Right lobe of liver (tissue), 6 donors: Measurements from ENCODE around the gene GNAI3. TPM values are rescaled to one million over a fixed set of nuclear protein-coding genes. Genes with fewer than 3 reads are reported as not detected.

Source experiments
- ATAC-seq, 4 donors: fragments of 200-7000 bp; cut with Tn5 transposase; one replicate each; pipeline ENCODE4 v1.9.1; 2020; ENCODE audit warnings: mild to moderate bottlenecking in 4 of 4, moderate library complexity in 4 of 4
- DNase-seq, 3 donors: peaks; one replicate each; pipeline ENCODE4 v3.0.0-alpha.2; 2020
- H3K27ac ChIP-seq, 3 donors: fragments of 200-600 bp; one replicate each; pipeline ENCODE4 v1.8.0; 2022
- H3K27me3 ChIP-seq, 2 donors: fragments of 200-600 bp; one replicate each; pipeline ENCODE4 v1.8.0; 2022
- H3K36me3 ChIP-seq, 4 donors: fragments of 200-600 bp; sonication (generic) in 1 of 4; one replicate each; pipeline versions ENCODE4 v1.5.1 to v1.8.0; 2017 to 2022; ENCODE audit warnings: control low read depth in 1 of 4
- H3K4me1 ChIP-seq, 4 donors: fragments of 200-600 bp; sonication (generic) in 1 of 4; one replicate each; pipeline versions ENCODE4 v1.5.1 to v1.8.0; 2017 to 2022; ENCODE audit warnings: control low read depth in 1 of 4
- H3K4me3 ChIP-seq, 3 donors: fragments of 200-600 bp; one replicate each; pipeline ENCODE4 v1.8.0; 2022
- H3K9me3 ChIP-seq, 4 donors: fragments of 200-600 bp; sonication (generic) in 1 of 4; one replicate each; pipeline versions ENCODE4 v1.5.1 to v1.8.0; 2017 to 2022; ENCODE audit warnings: control low read depth in 1 of 4
- POLR2A ChIP-seq: fragments of 450-650 bp; IDR thresholded peaks from one replicate; pipeline ENCODE4 v1.6.1; 2017; ENCODE audit warnings: antibody characterized with exemption, mild to moderate bottlenecking
- WGBS: methylation state at CpG from one replicate; pipeline ENCODE4 v1.1.6; 2018; ENCODE audit warnings: low coverage, low lambda C conversion rate; ENCODE audit not compliant: insufficient coverage; ENCODE audit errors: missing lambda C conversion rate; 5-methylcytosine and 5-hydroxymethylcytosine counted together
- intact Hi-C, 2 donors: fragments of 100-400 bp; cut with DNase I; formaldehyde crosslinking; loops; one replicate each; pipeline versions ENCODE4 v1.11.2 to v1.14.1; 2022
- total RNA-seq, 6 experiments: library from RNA; depleted of rRNA in 2 of 6; stranded (reverse); fragments of >200 nt in 2 of 6; fragmentation: NEBNext Ultra II Directional in 3 of 6; extraction: Animal tissue kit (Norgen Biotek cat#: 25700) in 3 of 6; gene quantifications; one replicate each; pipeline versions ENCODE4 v1.1.0 to v1.2.4, GENCODE V29; 2016 to 2023
- TF ChIP-seq, protein P1 (sequence below), 4 donors: fragments of 200-600 bp in 3 of 4; fragments of 450-650 bp in 1 of 4; IDR thresholded peaks; one replicate each; pipeline versions ENCODE4 v1.5.1 to v1.8.0; 2016 to 2022; ENCODE audit warnings: antibody characterized with exemption in 4 of 4, mild to moderate bottlenecking in 2 of 4
- donor health status: DM: no; HTN: yes; CAD: no.
- donor health status: DM: no; HTN: no; CAD: no.
- donor health status: DM: no; HTN: no; CAD: no.
- donor health status: DM: no; HTN: yes; CAD: no.
- donor health status: DM: no; HTN: yes; CAD: no.

The GNAI3 gene
- total RNA-seq, 6 experiments from 2014 or later = 2.5 to 4.3 (median 3.3) TPM

DNA sequence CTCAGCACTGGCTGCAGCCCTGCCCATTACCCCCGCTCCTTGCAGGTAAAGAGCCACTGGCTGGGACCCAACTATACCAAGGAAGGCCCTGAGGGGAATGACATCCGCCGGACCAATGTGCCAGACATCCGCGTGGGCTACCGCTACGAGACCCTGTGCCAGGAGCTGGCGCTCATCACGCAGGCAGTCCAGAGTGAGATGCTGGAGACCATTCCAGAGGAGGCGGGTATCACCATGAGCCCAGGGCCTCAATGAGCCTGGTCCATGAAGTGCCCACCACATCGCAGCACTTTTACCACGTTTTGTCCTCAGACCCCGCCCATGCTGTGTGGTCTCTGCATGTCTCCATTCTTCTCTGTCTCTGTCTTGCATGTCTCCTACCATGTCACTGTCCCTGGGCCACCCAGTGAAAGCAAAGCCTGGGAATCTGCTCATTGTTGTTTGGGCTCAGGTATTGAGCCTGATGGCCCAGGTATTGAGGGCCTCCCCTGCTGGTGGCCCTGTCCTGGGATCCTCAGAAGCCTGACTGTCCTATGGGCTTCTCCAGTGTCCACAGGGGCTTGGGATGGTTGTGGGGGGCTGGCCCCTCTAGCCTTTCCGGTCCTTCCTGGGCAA lies 82.6 kb downstream of the GNAI3 start:
- intact Hi-C loops = no loop called here
- DNase-seq = no peak
- TF ChIP-seq, protein P1, sequence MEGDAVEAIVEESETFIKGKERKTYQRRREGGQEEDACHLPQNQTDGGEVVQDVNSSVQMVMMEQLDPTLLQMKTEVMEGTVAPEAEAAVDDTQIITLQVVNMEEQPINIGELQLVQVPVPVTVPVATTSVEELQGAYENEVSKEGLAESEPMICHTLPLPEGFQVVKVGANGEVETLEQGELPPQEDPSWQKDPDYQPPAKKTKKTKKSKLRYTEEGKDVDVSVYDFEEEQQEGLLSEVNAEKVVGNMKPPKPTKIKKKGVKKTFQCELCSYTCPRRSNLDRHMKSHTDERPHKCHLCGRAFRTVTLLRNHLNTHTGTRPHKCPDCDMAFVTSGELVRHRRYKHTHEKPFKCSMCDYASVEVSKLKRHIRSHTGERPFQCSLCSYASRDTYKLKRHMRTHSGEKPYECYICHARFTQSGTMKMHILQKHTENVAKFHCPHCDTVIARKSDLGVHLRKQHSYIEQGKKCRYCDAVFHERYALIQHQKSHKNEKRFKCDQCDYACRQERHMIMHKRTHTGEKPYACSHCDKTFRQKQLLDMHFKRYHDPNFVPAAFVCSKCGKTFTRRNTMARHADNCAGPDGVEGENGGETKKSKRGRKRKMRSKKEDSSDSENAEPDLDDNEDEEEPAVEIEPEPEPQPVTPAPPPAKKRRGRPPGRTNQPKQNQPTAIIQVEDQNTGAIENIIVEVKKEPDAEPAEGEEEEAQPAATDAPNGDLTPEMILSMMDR (IDR thresholded peaks at IDR 0.05) = no peak
- no peak for TF ChIP-seq POLR2A
- H3K27me3 ChIP-seq = no peaks in the 10 kb centered on the region
- peaks cover 0 to 38% (median 13%) of the 10 kb centered on the region in 4 donors for H3K36me3 ChIP-seq
- WGBS = 100% methylated on average over 1 of the region's 14 CpGs
- H3K4me3 ChIP-seq = no peak overlapping the region
- H3K27ac ChIP-seq = no peak overlapping the region
- no peaks in the 10 kb centered on the region for H3K9me3 ChIP-seq
- ATAC-seq = no peak
- peaks cover 0 to 4% (median 0%) of the 10 kb centered on the region in 4 donors for H3K4me1 ChIP-seq

DNA sequence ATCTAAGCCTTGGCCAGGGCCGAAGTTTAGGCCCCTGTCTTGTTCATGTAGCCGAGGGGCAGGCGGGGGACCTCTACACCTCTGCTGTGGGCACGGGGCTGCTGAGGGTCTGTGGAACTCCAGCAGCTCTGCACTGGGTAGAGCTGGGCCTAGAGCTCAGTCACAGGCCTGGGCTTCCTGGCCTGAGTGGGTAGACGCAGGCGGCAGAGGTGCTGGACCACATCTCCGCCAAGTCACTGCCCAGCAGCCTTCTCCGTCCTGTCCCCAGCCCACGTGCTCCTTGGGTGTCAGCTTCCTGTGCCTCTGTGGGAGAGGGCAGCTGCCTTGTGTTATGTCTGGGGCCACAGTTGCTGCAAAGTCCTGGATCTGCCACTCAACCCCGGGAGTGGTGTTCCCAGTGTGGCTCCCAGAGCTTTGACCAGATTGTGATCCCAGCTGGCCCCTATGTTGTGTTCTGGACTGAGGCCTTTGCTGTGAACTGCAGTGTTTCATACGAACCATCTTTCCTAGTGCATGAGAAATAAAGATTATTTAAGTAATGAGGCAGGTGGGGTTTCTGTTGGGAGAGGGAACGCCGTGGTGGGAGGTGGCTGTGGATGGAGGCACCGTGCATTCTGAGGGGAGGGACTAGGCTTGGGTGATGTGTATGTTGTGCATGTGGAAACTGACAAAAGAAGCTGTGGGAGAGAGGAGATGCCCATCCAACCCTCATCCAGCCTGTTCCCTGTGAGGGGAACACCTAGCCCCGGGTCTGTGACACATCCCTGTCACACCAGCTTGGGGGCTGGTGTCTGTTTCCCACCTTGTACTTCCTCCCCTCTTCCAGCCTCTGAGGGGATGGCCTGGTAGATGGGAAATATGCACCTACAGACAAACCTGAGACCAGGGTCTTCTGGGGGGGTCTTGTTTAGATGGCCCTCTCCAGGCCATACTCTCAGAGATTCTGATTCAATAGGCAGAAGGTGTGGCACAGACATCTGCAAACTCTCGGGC lies 83.4 kb downstream of the GNAI3 start:
- Histone ChIP-seq H3K27ac (no peak overlapping the region), H3K36me3 (peaks cover 0 to 38% (median 13%) of the 10 kb centered on the region in 4 donors), H3K27me3 (no peaks in the 10 kb centered on the region), H3K9me3 (no peaks in the 10 kb centered on the region), H3K4me3 (no peak overlapping the region), H3K4me1 (peaks cover 0 to 10% (median 0%) of the 10 kb centered on the region in 4 donors)
- WGBS = 74% methylated on average over 5 of the region's 16 CpGs
- intact Hi-C loops = no loop called here
- DNase-seq = no peak
- ATAC-seq = no peak
- TF ChIP-seq, protein P1 (IDR thresholded peaks at IDR 0.05) = no peak
- no peak for TF ChIP-seq POLR2A

DNA sequence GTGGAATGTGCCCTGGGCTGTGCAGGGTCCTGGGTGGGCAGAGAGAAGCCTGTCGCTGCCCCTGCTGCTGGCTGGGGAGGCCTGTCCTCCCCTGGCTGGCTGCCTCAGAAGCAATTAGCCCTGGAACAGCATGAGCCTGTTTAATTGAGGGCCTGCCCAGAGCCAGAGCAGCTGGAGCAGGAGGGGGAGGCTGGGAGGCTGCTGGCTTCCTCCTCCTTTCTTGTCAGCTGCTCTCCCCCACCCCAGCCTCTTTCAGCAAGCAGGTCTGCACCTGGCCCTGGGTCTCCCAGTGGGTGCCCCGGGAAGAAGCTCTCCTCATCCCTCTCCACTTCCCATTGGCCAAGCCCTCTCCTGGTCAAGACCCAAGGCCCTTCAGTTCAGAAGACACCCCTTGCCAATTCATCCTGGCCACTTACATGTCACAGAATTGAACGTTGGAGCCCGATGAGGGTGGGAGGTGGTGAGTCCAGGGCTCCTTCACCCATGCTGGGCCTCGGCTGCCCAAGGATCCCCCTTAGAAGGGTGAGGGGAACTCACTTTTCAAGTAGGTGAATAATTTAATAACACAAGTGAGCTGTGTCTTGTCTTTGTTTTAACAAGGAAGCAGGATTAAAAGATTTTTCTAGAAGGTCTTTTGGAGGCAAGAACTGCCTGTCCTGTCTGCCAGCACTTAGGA lies 84.4 kb downstream of the GNAI3 start:
- TF ChIP-seq, protein P1 (IDR thresholded peaks at IDR 0.05) = no peak
- no peak for TF ChIP-seq POLR2A
- no peaks in the 10 kb centered on the region for H3K9me3 ChIP-seq
- no peak overlapping the region for H3K27ac ChIP-seq
- ATAC-seq (no peak), DNase-seq (no peak)
- WGBS = 65% methylated on average over 3 of the region's 5 CpGs
- no peak overlapping the region for H3K4me3 ChIP-seq
- intact Hi-C loops = no loop called here
- H3K36me3 ChIP-seq = peaks cover 0 to 31% (median 9%) of the 10 kb centered on the region in 4 donors
- H3K4me1 ChIP-seq = peaks cover 0 to 10% (median 0%) of the 10 kb centered on the region in 4 donors
- H3K27me3 ChIP-seq = no peaks in the 10 kb centered on the region

DNA sequence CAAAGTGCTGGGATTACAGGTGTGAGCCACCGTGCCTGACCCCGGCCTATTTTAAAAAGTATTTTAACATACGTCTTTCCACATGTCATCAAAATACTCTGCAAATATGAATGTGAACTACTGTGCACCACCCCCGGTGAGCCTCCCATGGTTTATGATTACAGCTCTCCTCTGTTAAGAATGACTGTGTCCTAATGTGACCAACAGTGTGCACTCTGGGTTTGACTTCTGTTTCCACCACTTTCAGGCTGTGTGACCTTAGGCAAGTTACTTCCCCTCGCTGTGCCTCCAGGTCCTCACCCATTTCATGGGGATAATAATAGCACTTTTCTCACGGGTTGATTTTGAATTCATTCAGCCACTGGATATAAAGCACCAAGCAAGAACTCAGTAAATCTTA lies 85.9 kb downstream of the GNAI3 start:
- Histone ChIP-seq H3K27ac (no peak overlapping the region), H3K4me3 (no peak overlapping the region), H3K4me1 (peaks cover 0 to 10% (median 0%) of the 10 kb centered on the region in 4 donors), H3K9me3 (no peaks in the 10 kb centered on the region), H3K27me3 (no peaks in the 10 kb centered on the region), H3K36me3 (peaks cover 0 to 17% (median 8%) of the 10 kb centered on the region in 4 donors)
- TF ChIP-seq, protein P1 (IDR thresholded peaks at IDR 0.05) = no peak
- no peak for TF ChIP-seq POLR2A
- DNase-seq (no peak), ATAC-seq (no peak)
- 76% methylated on average over 6 of the region's 6 CpGs for WGBS
- intact Hi-C loops = no loop called here
